GM21786 (cell line): ENCODE measurements around the gene SPATA12.

Experiments
- ATAC-seq: cut with Tn5 transposase; IDR thresholded peaks from one replicate; pipeline ENCODE4 v1.9.1; 2021; ENCODE audit not compliant: unreplicated experiment

The SPATA12 gene

GRCh38 chr3:57052662-57053061 lies 7.8 kb upstream of the SPATA12 start:
- no peak for ATAC-seq

GRCh38 chr3:57053122-57053521 lies 7.3 kb upstream of the SPATA12 start:
- no peak for ATAC-seq

GRCh38 chr3:57057351-57057750 lies 3.1 kb upstream of the SPATA12 start:
- no peak for ATAC-seq

GRCh38 chr3:57059411-57059810 lies 1.1 kb upstream of the SPATA12 start:
- ATAC-seq: no peak

- no peak for ATAC-seq
Observed at GRCh38 chr3:57061556-57061955, 1.1 kb downstream of the SPATA12 start.

GRCh38 chr3:57062101-57062631 lies 1.7 kb downstream of the SPATA12 start:
- ATAC-seq: no peak

- ATAC-seq: no peak
Observed at GRCh38 chr3:57063032-57063431, 2.6 kb downstream of the SPATA12 start.

- ATAC-seq: no peak
Observed at GRCh38 chr3:57064001-57064400, 3.5 kb downstream of the SPATA12 start.

- no peak for ATAC-seq
Observed at GRCh38 chr3:57064572-57064971, 4.1 kb downstream of the SPATA12 start.

GRCh38 chr3:57065588-57065987 lies 5.1 kb downstream of the SPATA12 start:
- no peak for ATAC-seq

GRCh38 chr3:57066471-57066870 lies 6.0 kb downstream of the SPATA12 start:
- ATAC-seq: no peak

- peak; percentile 99 for ATAC-seq
Observed at GRCh38 chr3:57068437-57069089, 8.1 kb downstream of the SPATA12 start.

- ATAC-seq: no peak
Observed at GRCh38 chr3:57069503-57069902, 9.0 kb downstream of the SPATA12 start.

- ATAC-seq: no peak
Observed at GRCh38 chr3:57073628-57074027, 13.2 kb downstream of the SPATA12 start.

GRCh38 chr3:57074135-57074534 lies 13.7 kb downstream of the SPATA12 start:
- no peak for ATAC-seq

GRCh38 chr3:57076422-57076951 lies 16.0 kb downstream of the SPATA12 start:
- no peak for ATAC-seq

GRCh38 chr3:57077630-57078343 lies 17.3 kb downstream of the SPATA12 start:
- ATAC-seq: no peak

- no peak for ATAC-seq
Observed at GRCh38 chr3:57078344-57078634, 17.8 kb downstream of the SPATA12 start.

- ATAC-seq: no peak
Observed at GRCh38 chr3:57078635-57079473, 18.4 kb downstream of the SPATA12 start.

- ATAC-seq: no peak
Observed at GRCh38 chr3:57079474-57079831, 19.0 kb downstream of the SPATA12 start.

- ATAC-seq: no peak
Observed at GRCh38 chr3:57080171-57080570, 19.7 kb downstream of the SPATA12 start.

GRCh38 chr3:57081173-57081572 lies 20.7 kb downstream of the SPATA12 start:
- ATAC-seq: no peak
